ENCODE data around the gene ADAM29. TPM values are rescaled to one million over a fixed set of nuclear protein-coding genes. Genes with fewer than 3 reads are reported as not detected.

Gene ADAM29
- total and polyA plus RNA-seq, 2 of the 8 experiments (the other 6 are each of a cell fraction or from before 2014, with no cell fraction given): 0.03 TPM; not detected in 1

- POLR2A ChIA-PET (ENCODE audit: partially characterized antibody): no interaction called here
- no peak for TF ChIP-seq SIN3A (conservative IDR thresholded peaks at IDR 0.05 in 1 of 2, IDR thresholded peaks at IDR 0.05 in 1 of 2; ENCODE audit: low read depth in 1 of 2, low read length in 2 of 2)
- no peak for TF ChIP-seq CEBPB (IDR thresholded peaks at IDR 0.05; ENCODE audit: low read depth, low read length)
- no peak for TF ChIP-seq HDAC2 (IDR thresholded peaks at IDR 0.05; ENCODE audit: borderline replicate concordance in 1 of 2, low read depth in 2 of 2, low read length in 2 of 2)
These were observed 21.8 kb downstream of the ADAM29 start for GRCh38 chr4:174940002-174940401.

More at GRCh38 chr4:174940002-174940401, 21.8 kb downstream of the ADAM29 start:
- Histone ChIP-seq H4K20me1 (replicated peaks in 1 of 2; ENCODE audit: control insufficient read depth in 1 of 2, insufficient read depth in 2 of 2, low read length in 2 of 2) (no peaks in the 10 kb centered on the region), H2BK5ac (ENCODE audit: low read depth, low read length) (no peak overlapping the region), H3K79me2 (ENCODE audit: control insufficient read depth in 1 of 2, insufficient read depth in 2 of 2, low read length in 2 of 2) (no peaks in the 10 kb centered on the region), H3K23me2 (ENCODE audit: low read depth, low read length) (no peaks in the 10 kb centered on the region), H2BK12ac (ENCODE audit: low read depth, low read length) (no peak overlapping the region), H3K4me2 (ENCODE audit: insufficient read depth in 1 of 2, low read depth in 2 of 2, low read length in 2 of 2) (no peak overlapping the region), H4K5ac (ENCODE audit: insufficient read length, low read depth, low read length) (no peak overlapping the region), H3K27ac (ENCODE audit: low read depth, low read length) (no peak overlapping the region), H3K4me3 (ENCODE audit: extremely low read depth in 1 of 4, insufficient read depth in 2 of 4, low read depth in 3 of 4, low read length in 4 of 4) (no peak overlapping the region), H3K9me3 (ENCODE audit: insufficient read depth in 2 of 2, low read depth in 1 of 2, low read length in 1 of 2) (peaks cover 4 to 5% of the 10 kb centered on the region in 2 experiments; a peak in 3 of 4 replicates), H4K91ac (replicated peaks; ENCODE audit: insufficient read length, low read length) (no peak overlapping the region), H3K23ac (ENCODE audit: insufficient read length) (no peak overlapping the region), H2BK20ac (ENCODE audit: low read length) (no peak overlapping the region), H3K56ac (replicated peaks; ENCODE audit: insufficient read length, low read depth, low read length) (no peak overlapping the region), H3K4ac (replicated peaks; ENCODE audit: insufficient read length, low read depth, low read length) (no peak overlapping the region), H3K14ac (ENCODE audit: insufficient read length) (no peak overlapping the region), H3K4me1 (replicated peaks in 1 of 4; ENCODE audit: control insufficient read depth in 3 of 4, insufficient read depth in 4 of 4, low read length in 3 of 4) (no peaks in the 10 kb centered on the region), H3K79me1 (ENCODE audit: low read depth, low read length) (no peaks in the 10 kb centered on the region), H2BK120ac (replicated peaks; ENCODE audit: low read depth, low read length) (no peak overlapping the region), H3K27me3 (replicated peaks in 1 of 4; ENCODE audit: control insufficient read depth in 3 of 4, extremely low read depth in 1 of 4, insufficient read depth in 3 of 4, low read length in 3 of 4) (no peaks in the 10 kb centered on the region), H2AFZ (ENCODE audit: low read length) (no peak overlapping the region), H3K18ac (ENCODE audit: extremely low read depth, low read length) (no peak overlapping the region), H4K8ac (ENCODE audit: extremely low read depth, insufficient read depth, low read length) (no peak overlapping the region), H3K9ac (replicated peaks in 1 of 4; ENCODE audit: extremely low read depth in 1 of 4, low read depth in 3 of 4, low read length in 3 of 4) (no peak overlapping the region), H2AK5ac (ENCODE audit: low read depth, low read length) (no peak overlapping the region), H3K36me3 (ENCODE audit: control insufficient read depth in 2 of 4, insufficient read depth in 4 of 4, low read length in 3 of 4) (no peaks in the 10 kb centered on the region), H2BK15ac (ENCODE audit: low read length) (no peak overlapping the region)
- no peak for DNase-seq (ENCODE audit: low read depth in 1 of 2, low spot score in 2 of 2)
- CTCF ChIA-PET (ENCODE audit: partially characterized antibody): no interaction called here
- WGBS, 2 experiments (ENCODE audit: extremely low coverage in 1 of 2, insufficient coverage in 1 of 2, insufficient read length in 1 of 2, insufficient replicate concordance in 2 of 2, low coverage in 1 of 2, low lambda C conversion rate in 2 of 2, missing lambda C conversion rate in 1 of 2): 92% methylated on average over 1 of the region's 1 CpG; no CpG with 5 or more reads in 1 of the 2 experiments
- FAIRE-seq: no peak

Data from H1 (cell line).